SU-DHL-6 (cell line): ENCODE results near the gene ITPKC.
A peak's percentile ranks its signal among the peaks of the same experiment; 100 is the strongest.

Experiments
- H2AFZ ChIP-seq: fragments of 200-600 bp; sonication (generic); 2 replicates; pipeline ENCODE4 v1.6.1; 2014; ENCODE audit warnings: low read depth, mild to moderate bottlenecking, moderate library complexity, mixed read lengths, antibody characterized with exemption, low read length; ENCODE audit not compliant: severe bottlenecking
- H3F3A ChIP-seq: fragments of 200-600 bp; shearing (Covaris generic); 2 replicates; pipeline ENCODE4 v1.6.0; 2016; ENCODE audit warnings: antibody characterized with exemption, mild to moderate bottlenecking; ENCODE audit not compliant: insufficient read depth
- H3K27ac ChIP-seq: fragments of 200-600 bp; sonication (generic); 2 replicates; pipeline ENCODE4 v1.5.1; 2016; ENCODE audit warnings: low read depth, mild to moderate bottlenecking, low read length, moderate library complexity, mixed read lengths
- H3K27me3 ChIP-seq: fragments of 200-600 bp; sonication (generic), shearing (Covaris generic); 2 replicates; pipeline ENCODE4 v1.6.0; 2014; ENCODE audit warnings: mild to moderate bottlenecking, low read length
- H3K36me3 ChIP-seq: fragments of 200-600 bp; sonication (generic); 2 replicates; pipeline ENCODE4 v1.6.1; 2014; ENCODE audit warnings: mild to moderate bottlenecking, low read length, mixed read lengths
- H3K4me2 ChIP-seq: fragments of 300-600, 200-600 bp; shearing (Covaris generic), sonication (generic); 2 replicates; pipeline ENCODE4 v1.6.0; 2014; ENCODE audit warnings: low read length, low read depth, mild to moderate bottlenecking; ENCODE audit not compliant: poor library complexity, severe bottlenecking
- H3K4me3 ChIP-seq: fragments of 200-600 bp; sonication (generic); 2 replicates; pipeline ENCODE4 v1.5.1; 2014; ENCODE audit warnings: antibody characterized with exemption, low read length, mild to moderate bottlenecking, mixed read lengths; ENCODE audit not compliant: insufficient read depth, poor library complexity, severe bottlenecking
- H3K79me2 ChIP-seq: fragments of 200-600 bp; sonication (generic); 2 replicates; pipeline ENCODE4 v1.6.1; 2014; ENCODE audit warnings: mild to moderate bottlenecking, low read length, moderate library complexity; ENCODE audit not compliant: insufficient read depth
- H3K9ac ChIP-seq: fragments of 200-600 bp; sonication (generic); 2 replicates; pipeline ENCODE4 v1.7.0; 2014; ENCODE audit warnings: mild to moderate bottlenecking, low read length
- H3K9me2 ChIP-seq: fragments of 200-600 bp; sonication (generic); replicated peaks from 2 replicates; pipeline ENCODE4 v1.6.1; 2014; ENCODE audit warnings: low read length; ENCODE audit not compliant: insufficient read depth
- H3K9me3 ChIP-seq: fragments of 200-600 bp; sonication (generic); 2 replicates; pipeline ENCODE4 v1.6.1; 2014; ENCODE audit warnings: low read length, mixed read lengths; ENCODE audit not compliant: insufficient read depth
- H4K20me1 ChIP-seq: fragments of 200-600 bp; sonication (generic); 2 replicates; pipeline ENCODE4 v1.6.1; 2014; ENCODE audit warnings: low read depth, mild to moderate bottlenecking, antibody characterized with exemption, low read length, moderate library complexity, mixed read lengths
- CTCF ChIP-seq: fragments of 200-600 bp; sonication (generic); IDR thresholded peaks from one replicate; pipeline ENCODE4 v1.5.1; 2017; ENCODE audit warnings: antibody characterized with exemption, mild to moderate bottlenecking, low read length, moderate library complexity; ENCODE audit not compliant: insufficient read depth, poor library complexity, severe bottlenecking
- EZH2phosphoT487 ChIP-seq: fragments of 200-600 bp; sonication (generic), shearing (Covaris generic); conservative IDR thresholded peaks from 2 replicates; pipeline ENCODE4 v1.6.1; 2018; ENCODE audit warnings: mild to moderate bottlenecking, antibody characterized with exemption, low read length, moderate library complexity, mixed read lengths

The ITPKC gene

GRCh38 chr19:40717880-40718773, 1.2 kb downstream of the ITPKC start:
- peaks cover 19% of the 10 kb centered on the region for H3F3A ChIP-seq
- peak overlapping the region; percentile 67 for H3K9ac ChIP-seq
- peaks cover 21% of the 10 kb centered on the region for H3K79me2 ChIP-seq
- H3K36me3 ChIP-seq, result no peaks in the 10 kb centered on the region
- peak overlapping the region; percentile 91 for H2AFZ ChIP-seq
- H4K20me1 ChIP-seq, result no peaks in the 10 kb centered on the region
- no peaks in the 10 kb centered on the region for H3K9me2 ChIP-seq
- H3K27me3 ChIP-seq, result no peaks in the 10 kb centered on the region
- no peaks in the 10 kb centered on the region for H3K9me3 ChIP-seq
- TF ChIP-seq CTCF (no peak), EZH2phosphoT487 (no peak)
- H3K27ac ChIP-seq, result peak overlapping the region; percentile 73
- peak overlapping the region; percentile 69 for H3K4me3 ChIP-seq
- H3K4me2 ChIP-seq, result peak overlapping the region; percentile 86

- Histone ChIP-seq H3K4me3 (peak overlapping the region; percentile 69), H2AFZ (peak overlapping the region; percentile 91), H3K9me3 (no peaks in the 10 kb centered on the region), H3K9me2 (no peaks in the 10 kb centered on the region), H3K36me3 (no peaks in the 10 kb centered on the region), H3K27ac (peak overlapping the region; percentile 73), H3K27me3 (no peaks in the 10 kb centered on the region), H3K9ac (peak overlapping the region; percentile 67), H4K20me1 (no peaks in the 10 kb centered on the region), H3K79me2 (peaks cover 21% of the 10 kb centered on the region), H3K4me2 (peak overlapping the region; percentile 86), H3F3A (peaks cover 19% of the 10 kb centered on the region)
- TF ChIP-seq EZH2phosphoT487 (no peak), CTCF (no peak)
These were observed 2.0 kb downstream of the ITPKC start for GRCh38 chr19:40718774-40719391.

GRCh38 chr19:40719414-40719894, 2.5 kb downstream of the ITPKC start:
- peaks cover 19% of the 10 kb centered on the region for H3F3A ChIP-seq
- H3K79me2 ChIP-seq, result peaks cover 21% of the 10 kb centered on the region
- H2AFZ ChIP-seq, result no peak overlapping the region
- peak overlapping the region; percentile 73 for H3K27ac ChIP-seq
- no peaks in the 10 kb centered on the region for H3K36me3 ChIP-seq
- H3K9ac ChIP-seq, result peak overlapping the region; percentile 67
- no peaks in the 10 kb centered on the region for H3K9me2 ChIP-seq
- no peaks in the 10 kb centered on the region for H4K20me1 ChIP-seq
- no peaks in the 10 kb centered on the region for H3K27me3 ChIP-seq
- peak overlapping the region; percentile 86 for H3K4me2 ChIP-seq
- peak overlapping the region; percentile 69 for H3K4me3 ChIP-seq
- no peaks in the 10 kb centered on the region for H3K9me3 ChIP-seq
- TF ChIP-seq EZH2phosphoT487 (no peak), CTCF (no peak)
